Hepatocyte (in vitro differentiated cells): ENCODE data around the gene PRPSAP1. TPM values are rescaled to one million over a fixed set of nuclear protein-coding genes. Genes with fewer than 3 reads are reported as not detected.
A peak's percentile ranks its signal among the peaks of the same experiment; 100 is the strongest.
"Not testable (repeated sequence)": the region's sequence is repeated elsewhere in the genome, so short reads cannot be mapped to it uniquely, and the experiment has no call there.

Source experiments
- DNase-seq: peaks from one replicate; pipeline ENCODE4 v3.0.0-alpha.2; 2016; ENCODE audit warnings: low spot score
- H2AFZ ChIP-seq: fragments of 200-600 bp; sonication (generic); 2 replicates; pipeline ENCODE4 v1.6.0; 2016; ENCODE audit warnings: antibody characterized with exemption, mild to moderate bottlenecking
- H3K27ac ChIP-seq: fragments of 200-600 bp; sonication (generic); 2 replicates; pipeline ENCODE4 v1.5.1; 2016; ENCODE audit warnings: mild to moderate bottlenecking
- H3K27me3 ChIP-seq: fragments of 200-600 bp; sonication (generic); 2 replicates; pipeline ENCODE4 v1.6.1; 2016
- H3K36me3 ChIP-seq: fragments of 200-600 bp; sonication (generic); replicated peaks from 2 replicates; pipeline ENCODE4 v1.5.1; 2016; ENCODE audit warnings: low read depth; ENCODE audit not compliant: insufficient read depth
- H3K4me1 ChIP-seq: fragments of 200-600 bp; sonication (generic); 2 replicates; pipeline ENCODE4 v1.5.1; 2016; ENCODE audit warnings: mild to moderate bottlenecking, moderate library complexity; ENCODE audit not compliant: insufficient read depth
- H3K4me2 ChIP-seq: fragments of 200-600 bp; sonication (generic); 2 replicates; pipeline ENCODE4 v1.6.0; 2016
- H3K4me3 ChIP-seq: fragments of 200-600 bp; sonication (generic); 2 replicates; pipeline ENCODE4 v1.5.1; 2016; ENCODE audit warnings: mild to moderate bottlenecking
- H3K79me2 ChIP-seq: fragments of 200-600 bp; sonication (generic); 2 replicates; pipeline ENCODE4 v1.6.0; 2017; ENCODE audit warnings: mild to moderate bottlenecking
- H3K9me2 ChIP-seq: fragments of 200-600 bp; sonication (generic); replicated peaks from 2 replicates; pipeline ENCODE4 v1.6.0; 2017; ENCODE audit warnings: mild to moderate bottlenecking; ENCODE audit not compliant: insufficient read depth
- H3K9me3 ChIP-seq: fragments of 200-600 bp; sonication (generic); 2 replicates; pipeline ENCODE4 v1.5.1; 2016; ENCODE audit warnings: low read depth, mild to moderate bottlenecking
- H4K20me1 ChIP-seq: fragments of 200-600 bp; sonication (generic); 2 replicates; pipeline ENCODE4 v1.6.0; 2016; ENCODE audit warnings: mild to moderate bottlenecking; ENCODE audit not compliant: insufficient read depth, poor library complexity, severe bottlenecking
- EZH2 ChIP-seq: fragments of 200-600 bp; sonication (generic); IDR thresholded peaks from 2 replicates; pipeline ENCODE4 v1.6.1; 2016; ENCODE audit warnings: antibody characterized with exemption, mild to moderate bottlenecking, borderline replicate concordance
- EZH2phosphoT487 ChIP-seq: fragments of 200-600 bp; sonication (generic); IDR thresholded peaks from one replicate; pipeline ENCODE4 v1.6.1; 2018; ENCODE audit warnings: antibody characterized with exemption, mild to moderate bottlenecking, low read depth, moderate library complexity; ENCODE audit not compliant: unreplicated experiment, severe bottlenecking
- WGBS: methylation state at CpG from one replicate; pipeline ENCODE4 v1.1.6; 2016; ENCODE audit warnings: low lambda C conversion rate; ENCODE audit errors: missing lambda C conversion rate; 5-methylcytosine and 5-hydroxymethylcytosine counted together
- polyA plus RNA-seq: library from polyadenylated mRNA; unstranded; fragments of >200 nt; fragmentation: Nextera tagmentation; extraction: Ambion mirVana; gene quantifications from 2 replicates; pipeline ENCODE4 v1.2.1, GENCODE V29; 2016
- total RNA-seq: library from RNA; depleted of rRNA; stranded (reverse); fragments of >200 nt; gene quantifications from 2 replicates; pipeline ENCODE4 v1.2.3, GENCODE V29; 2014
- TF ChIP-seq, protein P1 (sequence below): fragments of 200-600 bp; sonication (generic); IDR thresholded peaks from 2 replicates; pipeline ENCODE4 v1.5.1; 2016; ENCODE audit warnings: antibody characterized with exemption, mild to moderate bottlenecking; ENCODE audit not compliant: poor library complexity

The PRPSAP1 gene
- total and polyA plus RNA-seq, 2 experiments from 2014 or later, result 61.8 to 62.3 TPM

DNA sequence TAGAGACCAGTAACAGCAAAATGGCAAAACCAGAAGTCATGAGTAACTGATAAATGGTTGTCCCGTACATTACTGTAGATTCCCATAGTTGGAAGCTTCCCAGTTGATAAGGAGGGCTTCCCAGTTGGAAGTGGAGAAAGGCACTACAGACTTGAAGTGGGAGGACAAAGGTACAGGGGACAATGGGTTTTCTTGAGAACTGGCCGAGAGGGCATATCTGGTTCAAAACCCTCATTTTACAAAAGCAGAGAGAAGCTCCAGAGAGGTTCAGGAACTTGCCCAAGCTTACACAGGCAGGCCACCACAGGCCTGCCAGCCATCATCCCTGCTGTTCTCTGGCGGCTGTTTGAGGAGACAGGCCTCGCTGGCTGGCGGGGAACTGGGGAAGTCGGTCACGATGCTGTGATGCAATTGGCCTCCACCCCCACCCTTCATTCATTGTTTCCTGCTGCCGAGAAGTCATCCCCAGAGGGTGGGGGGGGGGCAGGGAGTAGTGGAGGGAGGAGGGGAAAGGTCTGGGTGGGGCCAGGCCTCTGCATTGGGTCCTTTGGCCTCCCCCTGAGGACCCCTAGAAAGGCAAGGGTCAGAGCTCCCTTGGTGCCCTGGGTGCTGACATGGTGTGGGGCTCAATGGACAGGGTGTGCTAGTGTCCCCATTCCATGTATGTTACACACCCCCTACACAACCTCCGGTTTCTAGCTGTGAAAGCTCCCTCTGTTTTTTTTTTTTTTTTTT, 85.5 kb downstream of the PRPSAP1 start:
- H3K36me3 ChIP-seq, result no peaks in the 10 kb centered on the region
- no peaks in the 10 kb centered on the region for H4K20me1 ChIP-seq
- peaks cover 33% of the 10 kb centered on the region for H3K4me1 ChIP-seq
- no peaks in the 10 kb centered on the region for H3K27me3 ChIP-seq
- no peak overlapping the region for H3K4me3 ChIP-seq
- 59% methylated on average over 7 of the region's 9 CpGs for WGBS
- no peak overlapping the region for H2AFZ ChIP-seq
- DNase-seq, result peak; percentile 66
- peaks cover 39% of the 10 kb centered on the region for H3K79me2 ChIP-seq
- H3K9me3 ChIP-seq, result no peaks in the 10 kb centered on the region
- peak overlapping the region; percentile 53 for H3K4me2 ChIP-seq
- peak overlapping the region; percentile 47 for H3K27ac ChIP-seq
- no peaks in the 10 kb centered on the region for H3K9me2 ChIP-seq
- TF ChIP-seq EZH2, result no peak
- TF ChIP-seq, protein P1, sequence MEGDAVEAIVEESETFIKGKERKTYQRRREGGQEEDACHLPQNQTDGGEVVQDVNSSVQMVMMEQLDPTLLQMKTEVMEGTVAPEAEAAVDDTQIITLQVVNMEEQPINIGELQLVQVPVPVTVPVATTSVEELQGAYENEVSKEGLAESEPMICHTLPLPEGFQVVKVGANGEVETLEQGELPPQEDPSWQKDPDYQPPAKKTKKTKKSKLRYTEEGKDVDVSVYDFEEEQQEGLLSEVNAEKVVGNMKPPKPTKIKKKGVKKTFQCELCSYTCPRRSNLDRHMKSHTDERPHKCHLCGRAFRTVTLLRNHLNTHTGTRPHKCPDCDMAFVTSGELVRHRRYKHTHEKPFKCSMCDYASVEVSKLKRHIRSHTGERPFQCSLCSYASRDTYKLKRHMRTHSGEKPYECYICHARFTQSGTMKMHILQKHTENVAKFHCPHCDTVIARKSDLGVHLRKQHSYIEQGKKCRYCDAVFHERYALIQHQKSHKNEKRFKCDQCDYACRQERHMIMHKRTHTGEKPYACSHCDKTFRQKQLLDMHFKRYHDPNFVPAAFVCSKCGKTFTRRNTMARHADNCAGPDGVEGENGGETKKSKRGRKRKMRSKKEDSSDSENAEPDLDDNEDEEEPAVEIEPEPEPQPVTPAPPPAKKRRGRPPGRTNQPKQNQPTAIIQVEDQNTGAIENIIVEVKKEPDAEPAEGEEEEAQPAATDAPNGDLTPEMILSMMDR, result no peak
- TF ChIP-seq EZH2phosphoT487, result no peak

DNA sequence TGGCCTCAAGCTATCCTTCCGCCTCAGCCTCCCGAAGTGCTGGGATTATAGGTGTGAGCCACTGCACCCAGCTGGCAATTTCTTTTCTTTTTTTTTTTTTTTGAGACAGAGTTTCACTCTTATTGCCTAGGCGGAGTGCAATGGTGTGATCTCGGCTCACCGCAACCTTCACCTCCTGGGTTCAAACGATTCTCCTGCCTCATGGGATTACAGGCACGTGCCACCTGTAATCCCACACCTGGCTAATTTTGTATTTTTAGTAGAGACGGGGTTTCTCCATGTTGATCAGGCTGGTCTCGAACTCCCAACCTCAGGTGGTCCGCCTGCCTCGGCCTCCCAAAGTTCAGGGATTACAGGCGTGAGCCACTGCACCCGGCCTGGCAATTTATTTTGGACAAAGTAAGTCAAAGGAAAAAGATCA, 86.1 kb downstream of the PRPSAP1 start:
- not testable (repeated sequence) for H3K4me3 ChIP-seq, H3K9me3 ChIP-seq, H3K9me2 ChIP-seq, H3K27me3 ChIP-seq, H2AFZ ChIP-seq, H3K36me3 ChIP-seq, DNase-seq, H4K20me1 ChIP-seq
- Histone ChIP-seq H3K27ac (peak overlapping the region; percentile 47), H3K4me1 (peaks cover 35% of the 10 kb centered on the region), H3K4me2 (peak overlapping the region; percentile 84), H3K79me2 (peaks cover 39% of the 10 kb centered on the region)
- 95% methylated on average over 13 of the region's 13 CpGs for WGBS

DNA sequence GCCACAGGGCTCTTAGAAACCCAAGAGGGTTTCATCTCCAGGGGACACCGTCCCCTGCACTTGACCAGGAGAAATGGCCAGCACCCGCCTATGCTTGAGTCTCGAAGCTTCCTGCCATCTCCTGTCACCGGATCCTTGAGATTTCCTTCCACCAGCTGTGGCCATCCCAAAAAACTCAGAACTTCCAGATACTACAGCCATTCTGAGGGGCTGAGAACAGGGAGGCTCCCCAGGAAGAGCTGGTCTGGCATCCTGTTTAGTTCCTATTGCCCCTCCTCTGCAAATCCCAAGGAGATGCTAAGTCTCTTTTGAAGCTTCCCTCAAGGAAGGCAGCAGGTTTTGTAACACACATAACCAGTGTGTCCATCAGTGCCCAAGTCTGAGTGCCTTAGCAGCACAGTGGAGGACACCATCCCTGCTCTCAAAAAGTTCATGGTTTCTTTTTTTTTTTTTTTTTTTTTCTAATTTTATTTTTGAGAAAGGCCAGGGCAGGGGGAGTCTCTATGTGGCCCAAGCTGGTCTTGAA, 86.6 kb downstream of the PRPSAP1 start:
- WGBS, result 88% methylated on average over 4 of the region's 4 CpGs
- Histone ChIP-seq H3K27ac (peak overlapping the region; percentile 93), H3K4me1 (peaks cover 32% of the 10 kb centered on the region)

More for the DNA sequence above, 86.6 kb downstream of the PRPSAP1 start:
- no peak for TF ChIP-seq EZH2phosphoT487
- no peak for TF ChIP-seq EZH2
- TF ChIP-seq, protein P1, result no peak
- Histone ChIP-seq H3K27me3 (no peaks in the 10 kb centered on the region), H4K20me1 (no peaks in the 10 kb centered on the region), H3K36me3 (no peaks in the 10 kb centered on the region), H3K4me3 (no peak overlapping the region), H3K9me2 (no peaks in the 10 kb centered on the region), H3K9me3 (no peaks in the 10 kb centered on the region), H3K4me2 (peak overlapping the region; percentile 84), H2AFZ (no peak overlapping the region), H3K79me2 (peaks cover 39% of the 10 kb centered on the region)
- DNase-seq, result no peak
